Neural cell (in vitro differentiated cells): Measurements from ENCODE around the gene YWHAB.

Experiments
- CTCF ChIP-seq: fragments of 450-650 bp; IDR thresholded peaks from 2 replicates; pipeline ENCODE4 v1.5.1; 2014; ENCODE audit warnings: antibody characterized with exemption, mild to moderate bottlenecking, moderate library complexity; ENCODE audit not compliant: poor library complexity, severe bottlenecking
- RAD21 ChIP-seq: fragments of 450-650 bp; conservative IDR thresholded peaks from 2 replicates; pipeline ENCODE4 v1.6.1; 2014; ENCODE audit warnings: antibody characterized with exemption, mild to moderate bottlenecking, moderate library complexity

- TF ChIP-seq CTCF (no peak), RAD21 (no peak)
Observed at GRCh38 chr20:44904377-44904776, 18.9 kb downstream of the YWHAB start.
